ENCODE measurements around the gene EIF5.
A peak's percentile ranks its signal among the peaks of the same experiment; 100 is the strongest.

The EIF5 gene

DNA sequence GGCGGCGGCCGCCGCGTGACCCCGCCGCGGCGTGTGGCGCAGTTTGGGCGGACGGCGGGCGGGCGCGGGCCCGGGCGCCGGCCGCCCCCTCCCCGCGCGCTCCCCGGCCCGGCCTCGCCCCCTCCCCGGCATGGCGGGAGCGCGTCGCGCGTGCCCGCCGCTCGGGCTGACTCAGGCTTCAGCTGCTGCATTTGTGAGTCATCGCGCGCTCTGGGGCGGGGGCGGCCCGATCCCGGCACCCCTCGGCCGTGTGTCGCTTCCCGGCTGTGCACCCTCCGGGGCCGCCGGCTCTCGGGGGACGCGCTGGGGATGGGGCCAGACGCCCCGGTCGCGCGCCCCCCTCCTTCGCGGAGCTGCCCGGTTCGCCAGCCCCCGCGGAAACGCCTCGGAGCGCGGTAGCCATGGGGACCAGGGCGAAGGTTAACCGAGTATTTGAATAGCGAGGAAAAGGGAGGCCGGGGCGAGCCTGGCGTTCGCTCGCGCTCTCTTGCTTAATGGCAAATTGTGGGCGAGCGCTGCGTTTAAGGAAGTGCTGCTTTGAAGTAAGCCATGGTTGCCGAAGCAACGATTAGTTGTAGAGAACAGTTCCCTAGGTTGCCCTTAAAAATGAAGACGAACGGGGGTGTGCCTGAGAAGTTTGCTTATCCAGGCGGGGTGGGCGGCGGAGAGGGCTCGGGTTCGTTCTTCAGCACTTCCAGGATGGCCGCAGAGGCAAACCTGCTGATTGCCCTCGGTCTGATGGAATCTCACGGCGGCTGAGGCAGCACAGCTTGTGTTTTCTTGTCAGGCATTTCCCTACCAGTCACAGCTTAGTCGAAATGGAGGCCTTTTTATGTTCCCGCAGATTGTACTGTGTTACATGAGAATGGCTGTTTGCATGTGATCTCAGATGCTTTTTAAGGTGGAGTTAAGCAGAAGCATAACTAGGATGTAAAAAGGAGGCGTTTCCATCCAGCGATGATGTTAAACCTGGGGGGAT, 896 bp downstream of the EIF5 start (continued):
- TF ChIP-seq ZFHX2 (tag by site-specific recombination; conservative IDR thresholded peaks at IDR 0.05) (peak; percentile 69), ZIC2 (tag by site-specific recombination; IDR thresholded peaks at IDR 0.05) (peak; percentile 30; the same call in 1 of the 2 replicates), ZNF350 (tag by site-specific recombination; IDR thresholded peaks at IDR 0.05) (no peak), EGR2 (tag by site-specific recombination; IDR thresholded peaks at IDR 0.05; ENCODE audit: low read depth) (no peak), ZNF140 (tag by site-specific recombination; IDR thresholded peaks at IDR 0.05) (no peak), ZNF600 (tag by site-specific recombination; IDR thresholded peaks at IDR 0.05) (0 out of 2 replicates have a peak, but pooled peaks have one; percentile 31)
- TF ChIP-seq, protein P1, sequence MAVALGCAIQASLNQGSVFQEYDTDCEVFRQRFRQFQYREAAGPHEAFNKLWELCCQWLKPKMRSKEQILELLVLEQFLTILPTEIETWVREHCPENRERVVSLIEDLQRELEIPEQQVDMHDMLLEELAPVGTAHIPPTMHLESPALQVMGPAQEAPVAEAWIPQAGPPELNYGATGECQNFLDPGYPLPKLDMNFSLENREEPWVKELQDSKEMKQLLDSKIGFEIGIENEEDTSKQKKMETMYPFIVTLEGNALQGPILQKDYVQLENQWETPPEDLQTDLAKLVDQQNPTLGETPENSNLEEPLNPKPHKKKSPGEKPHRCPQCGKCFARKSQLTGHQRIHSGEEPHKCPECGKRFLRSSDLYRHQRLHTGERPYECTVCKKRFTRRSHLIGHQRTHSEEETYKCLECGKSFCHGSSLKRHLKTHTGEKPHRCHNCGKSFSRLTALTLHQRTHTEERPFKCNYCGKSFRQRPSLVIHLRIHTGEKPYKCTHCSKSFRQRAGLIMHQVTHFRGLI (tag by site-specific recombination; IDR thresholded peaks at IDR 0.05), result peak; percentile 26; the same call in 1 of the 2 replicates
- TF ChIP-seq, protein P2, sequence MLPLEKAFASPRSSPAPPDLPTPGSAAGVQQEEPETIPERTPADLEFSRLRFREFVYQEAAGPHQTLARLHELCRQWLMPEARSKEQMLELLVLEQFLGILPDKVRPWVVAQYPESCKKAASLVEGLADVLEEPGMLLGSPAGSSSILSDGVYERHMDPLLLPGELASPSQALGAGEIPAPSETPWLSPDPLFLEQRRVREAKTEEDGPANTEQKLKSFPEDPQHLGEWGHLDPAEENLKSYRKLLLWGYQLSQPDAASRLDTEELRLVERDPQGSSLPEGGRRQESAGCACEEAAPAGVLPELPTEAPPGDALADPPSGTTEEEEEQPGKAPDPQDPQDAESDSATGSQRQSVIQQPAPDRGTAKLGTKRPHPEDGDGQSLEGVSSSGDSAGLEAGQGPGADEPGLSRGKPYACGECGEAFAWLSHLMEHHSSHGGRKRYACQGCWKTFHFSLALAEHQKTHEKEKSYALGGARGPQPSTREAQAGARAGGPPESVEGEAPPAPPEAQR (tag by site-specific recombination; IDR thresholded peaks at IDR 0.05), result no peak

DNA sequence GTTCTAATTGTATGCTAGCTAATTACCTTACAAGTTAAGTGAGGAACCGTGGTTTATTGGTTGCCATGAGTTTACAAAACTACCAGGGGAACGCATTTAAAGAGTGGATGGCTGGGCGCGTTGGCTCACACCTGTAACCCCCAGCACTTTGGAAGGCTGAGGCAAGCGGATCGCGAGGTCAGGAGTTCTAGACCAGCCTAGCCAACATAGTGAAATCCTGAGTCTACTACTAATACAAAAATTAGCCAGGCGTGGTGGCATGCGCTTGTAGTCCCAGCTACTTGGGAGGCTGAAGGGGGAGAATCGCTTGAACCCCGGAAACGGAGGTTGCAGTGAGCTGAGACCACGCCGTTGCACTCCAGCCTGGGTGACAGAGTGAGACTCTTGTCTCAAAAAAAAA, 2.2 kb downstream of the EIF5 start:
- Histone ChIP-seq H3K36me3 (ENCODE audit: control insufficient read depth in 2 of 2, insufficient read depth in 1 of 2, low read length in 2 of 2) (peaks cover 55 to 64% of the 10 kb centered on the region in 2 experiments), H3K4me3 (ENCODE audit: low read depth, low read length) (no peak overlapping the region), H3K4me1 (ENCODE audit: control insufficient read depth, insufficient read depth, low read length) (peaks cover 6% of the 10 kb centered on the region; the same call in 1 of the 2 replicates), H3K9me3 (ENCODE audit: control insufficient read depth, insufficient read depth, low read depth, low read length) (no peaks in the 10 kb centered on the region), H3K27ac (ENCODE audit: extremely low read depth, low read depth, low read length) (no peak overlapping the region)
- ChIA-PET CTCF (interaction anchor here (0.7 to 1.6 kb wide), 5 partner anchors 17 to 261 kb away, joined by 3 to 5 read pairs (median 3); no protein-coding TSS in a partner anchor), POLR2A (interaction anchor here (1.2 to 3.9 kb wide), 3 partner anchors 9 to 260 kb away, joined by 3 to 46 read pairs (median 6); no protein-coding TSS in a partner anchor)
- TF ChIP-seq, protein P1 (tag by site-specific recombination; IDR thresholded peaks at IDR 0.05), result no peak
- TF ChIP-seq ZNF558 (tag by site-specific recombination; IDR thresholded peaks at IDR 0.05) (no peak), ZNF112 (tag by site-specific recombination; IDR thresholded peaks at IDR 0.05) (no peak), ZNF184 (tag by site-specific recombination; IDR thresholded peaks at IDR 0.05) (no peak), ZNF423 (tag by site-specific recombination; IDR thresholded peaks at IDR 0.05) (no peak), ZFHX2 (tag by site-specific recombination; conservative IDR thresholded peaks at IDR 0.05) (no peak), ZNF610 (tag by site-specific recombination; IDR thresholded peaks at IDR 0.05; ENCODE audit: borderline replicate concordance) (no peak), ZNF2 (tag by site-specific recombination; IDR thresholded peaks at IDR 0.05) (no peak), GLIS2 (tag by site-specific recombination; IDR thresholded peaks at IDR 0.05) (no peak), ZNF830 (tag by site-specific recombination; IDR thresholded peaks at IDR 0.05; ENCODE audit: low read depth) (no peak), ZNF169 (tag by site-specific recombination; IDR thresholded peaks at IDR 0.05) (no peak), ZNF837 (tag by site-specific recombination; IDR thresholded peaks at IDR 0.05) (no peak), ZSCAN30 (tag by site-specific recombination; IDR thresholded peaks at IDR 0.05) (no peak), ZNF792 (tag by site-specific recombination; IDR thresholded peaks at IDR 0.05) (no peak), SP7 (tag by site-specific recombination; IDR thresholded peaks at IDR 0.05) (no peak), ZNF501 (tag by site-specific recombination; IDR thresholded peaks at IDR 0.05) (no peak)
- TF ChIP-seq, protein P3, sequence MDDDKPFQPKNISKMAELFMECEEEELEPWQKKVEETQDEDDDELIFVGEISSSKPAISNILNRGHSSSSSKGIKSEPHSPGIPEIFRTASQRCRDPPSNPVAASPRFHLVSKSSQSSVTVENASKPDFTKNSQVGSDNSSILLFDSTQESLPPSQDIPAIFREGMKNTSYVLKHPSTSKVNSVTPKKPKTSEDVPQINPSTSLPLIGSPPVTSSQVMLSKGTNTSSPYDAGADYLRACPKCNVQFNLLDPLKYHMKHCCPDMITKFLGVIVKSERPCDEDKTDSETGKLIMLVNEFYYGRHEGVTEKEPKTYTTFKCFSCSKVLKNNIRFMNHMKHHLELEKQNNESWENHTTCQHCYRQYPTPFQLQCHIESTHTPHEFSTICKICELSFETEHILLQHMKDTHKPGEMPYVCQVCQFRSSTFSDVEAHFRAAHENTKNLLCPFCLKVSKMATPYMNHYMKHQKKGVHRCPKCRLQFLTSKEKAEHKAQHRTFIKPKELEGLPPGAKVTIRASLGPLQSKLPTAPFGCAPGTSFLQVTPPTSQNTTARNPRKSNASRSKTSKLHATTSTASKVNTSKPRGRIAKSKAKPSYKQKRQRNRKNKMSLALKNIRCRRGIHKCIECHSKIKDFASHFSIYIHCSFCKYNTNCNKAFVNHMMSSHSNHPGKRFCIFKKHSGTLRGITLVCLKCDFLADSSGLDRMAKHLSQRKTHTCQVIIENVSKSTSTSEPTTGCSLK (tag by site-specific recombination; IDR thresholded peaks at IDR 0.05), result no peak
- TF ChIP-seq, protein P4, sequence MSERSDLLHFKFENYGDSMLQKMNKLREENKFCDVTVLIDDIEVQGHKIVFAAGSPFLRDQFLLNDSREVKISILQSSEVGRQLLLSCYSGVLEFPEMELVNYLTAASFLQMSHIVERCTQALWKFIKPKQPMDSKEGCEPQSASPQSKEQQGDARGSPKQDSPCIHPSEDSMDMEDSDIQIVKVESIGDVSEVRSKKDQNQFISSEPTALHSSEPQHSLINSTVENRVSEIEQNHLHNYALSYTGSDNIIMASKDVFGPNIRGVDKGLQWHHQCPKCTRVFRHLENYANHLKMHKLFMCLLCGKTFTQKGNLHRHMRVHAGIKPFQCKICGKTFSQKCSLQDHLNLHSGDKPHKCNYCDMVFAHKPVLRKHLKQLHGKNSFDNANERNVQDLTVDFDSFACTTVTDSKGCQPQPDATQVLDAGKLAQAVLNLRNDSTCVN (tag by site-specific recombination; optimal IDR thresholded peaks at IDR 0.05), result no peak
- TF ChIP-seq, protein P5, sequence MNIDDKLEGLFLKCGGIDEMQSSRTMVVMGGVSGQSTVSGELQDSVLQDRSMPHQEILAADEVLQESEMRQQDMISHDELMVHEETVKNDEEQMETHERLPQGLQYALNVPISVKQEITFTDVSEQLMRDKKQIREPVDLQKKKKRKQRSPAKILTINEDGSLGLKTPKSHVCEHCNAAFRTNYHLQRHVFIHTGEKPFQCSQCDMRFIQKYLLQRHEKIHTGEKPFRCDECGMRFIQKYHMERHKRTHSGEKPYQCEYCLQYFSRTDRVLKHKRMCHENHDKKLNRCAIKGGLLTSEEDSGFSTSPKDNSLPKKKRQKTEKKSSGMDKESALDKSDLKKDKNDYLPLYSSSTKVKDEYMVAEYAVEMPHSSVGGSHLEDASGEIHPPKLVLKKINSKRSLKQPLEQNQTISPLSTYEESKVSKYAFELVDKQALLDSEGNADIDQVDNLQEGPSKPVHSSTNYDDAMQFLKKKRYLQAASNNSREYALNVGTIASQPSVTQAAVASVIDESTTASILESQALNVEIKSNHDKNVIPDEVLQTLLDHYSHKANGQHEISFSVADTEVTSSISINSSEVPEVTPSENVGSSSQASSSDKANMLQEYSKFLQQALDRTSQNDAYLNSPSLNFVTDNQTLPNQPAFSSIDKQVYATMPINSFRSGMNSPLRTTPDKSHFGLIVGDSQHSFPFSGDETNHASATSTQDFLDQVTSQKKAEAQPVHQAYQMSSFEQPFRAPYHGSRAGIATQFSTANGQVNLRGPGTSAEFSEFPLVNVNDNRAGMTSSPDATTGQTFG (tag by site-specific recombination; IDR thresholded peaks at IDR 0.05; ENCODE audit: borderline replicate concordance), result no peak
